ENCODE data around the gene LIMCH1.
"Not testable (repeated sequence)": the region's sequence is repeated elsewhere in the genome, so short reads cannot be mapped to it uniquely, and the experiment has no call there.

The LIMCH1 gene

GRCh38 chr4:41679991-41680390, 142.0 kb downstream of the LIMCH1 start:
- no peak for DNase-seq (ENCODE audit: low read depth in 2 of 2)

GRCh38 chr4:41681054-41681453, 143.1 kb downstream of the LIMCH1 start:
- no peak for DNase-seq (ENCODE audit: low read depth in 2 of 2)

- no peak for DNase-seq (ENCODE audit: low read depth in 2 of 2)
Measured at GRCh38 chr4:41683326-41683725, 145.4 kb downstream of the LIMCH1 start.

GRCh38 chr4:41686893-41687292, 148.9 kb downstream of the LIMCH1 start:
- no peak for DNase-seq (ENCODE audit: low read depth in 2 of 2)

GRCh38 chr4:41687971-41688370, 150.0 kb downstream of the LIMCH1 start:
- no peak for DNase-seq (ENCODE audit: low read depth in 2 of 2)

- no peak for DNase-seq (ENCODE audit: low read depth in 2 of 2)
Measured at GRCh38 chr4:41692717-41693345, 154.9 kb downstream of the LIMCH1 start.

- no peak for DNase-seq (ENCODE audit: low read depth in 2 of 2)
Measured at GRCh38 chr4:41693629-41694028, 155.7 kb downstream of the LIMCH1 start.

GRCh38 chr4:41696131-41696530, 158.2 kb downstream of the LIMCH1 start:
- no peak for DNase-seq (ENCODE audit: low read depth in 2 of 2)

- DNase-seq (ENCODE audit: low read depth in 2 of 2) = no peak
Measured at GRCh38 chr4:41696763-41697162, 158.8 kb downstream of the LIMCH1 start.

GRCh38 chr4:41701983-41702382, 164.0 kb downstream of the LIMCH1 start:
- DNase-seq (ENCODE audit: low read depth in 2 of 2) = no peak

- no peak for DNase-seq (ENCODE audit: low read depth in 2 of 2)
Measured at GRCh38 chr4:41702770-41703169, 164.8 kb downstream of the LIMCH1 start.

- no peak for DNase-seq (ENCODE audit: low read depth in 2 of 2)
Measured at GRCh38 chr4:41703785-41704184, 165.8 kb downstream of the LIMCH1 start.

- DNase-seq (ENCODE audit: low read depth in 2 of 2) = no peak
Measured at GRCh38 chr4:41709844-41710481, 172.0 kb downstream of the LIMCH1 start.

GRCh38 chr4:41711654-41712053, 173.7 kb downstream of the LIMCH1 start:
- not testable (repeated sequence) for DNase-seq (ENCODE audit: low read depth in 2 of 2)

GRCh38 chr4:41712425-41712824, 174.5 kb downstream of the LIMCH1 start:
- DNase-seq (ENCODE audit: low read depth in 2 of 2) = no peak

GRCh38 chr4:41713768-41714167, 175.8 kb downstream of the LIMCH1 start:
- DNase-seq (ENCODE audit: low read depth in 2 of 2) = no peak

- DNase-seq (ENCODE audit: low read depth in 2 of 2) = no peak
Measured at GRCh38 chr4:41714364-41715000, 176.5 kb downstream of the LIMCH1 start.

- no peak for DNase-seq (ENCODE audit: low read depth in 2 of 2)
Measured at GRCh38 chr4:41715155-41715554, 177.2 kb downstream of the LIMCH1 start.

- no peak for DNase-seq (ENCODE audit: low read depth in 2 of 2)
Measured at GRCh38 chr4:41718907-41719306, 180.9 kb downstream of the LIMCH1 start.

GRCh38 chr4:41719417-41719816, 181.5 kb downstream of the LIMCH1 start:
- DNase-seq (ENCODE audit: low read depth in 2 of 2) = no peak

- DNase-seq (ENCODE audit: low read depth in 2 of 2) = no peak
Measured at GRCh38 chr4:41722181-41722580, 184.2 kb downstream of the LIMCH1 start.

GRCh38 chr4:41723286-41723685, 185.3 kb downstream of the LIMCH1 start:
- no peak for DNase-seq (ENCODE audit: low read depth in 2 of 2)

GRCh38 chr4:41725254-41725653, 187.3 kb downstream of the LIMCH1 start:
- no peak for DNase-seq (ENCODE audit: low read depth in 2 of 2)

All from stimulated activated CD8-positive, alpha-beta memory T cell treated with anti-CD3 and anti-CD28 coated beads, Interleukin-7, amount 100 ng/mL, for 4 hours (primary cell).